Measurements from ENCODE around the gene GDF10.

Gene GDF10

DNA sequence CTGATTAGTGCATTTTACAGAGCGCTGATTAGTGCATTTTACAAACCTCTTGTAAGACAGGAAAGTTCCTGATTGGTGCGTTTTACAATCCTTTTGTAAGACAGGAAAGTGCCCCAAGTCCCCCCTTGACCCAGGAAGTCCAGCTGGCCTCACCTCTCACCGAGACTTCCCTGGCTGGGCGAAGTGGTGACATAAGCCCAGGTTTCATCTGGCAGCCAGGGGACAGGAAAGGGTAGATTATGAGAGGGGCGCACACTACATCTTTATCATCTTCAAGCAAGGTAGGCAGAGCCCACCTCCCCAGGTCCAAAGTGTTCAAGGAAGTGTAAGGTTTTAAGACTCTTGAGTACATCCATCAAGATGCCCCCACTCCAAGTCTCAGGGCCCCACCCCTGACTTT lies 5.5 kb upstream of the GDF10 start:
- DNase-seq (ENCODE audit: low read depth) = no peak

DNA sequence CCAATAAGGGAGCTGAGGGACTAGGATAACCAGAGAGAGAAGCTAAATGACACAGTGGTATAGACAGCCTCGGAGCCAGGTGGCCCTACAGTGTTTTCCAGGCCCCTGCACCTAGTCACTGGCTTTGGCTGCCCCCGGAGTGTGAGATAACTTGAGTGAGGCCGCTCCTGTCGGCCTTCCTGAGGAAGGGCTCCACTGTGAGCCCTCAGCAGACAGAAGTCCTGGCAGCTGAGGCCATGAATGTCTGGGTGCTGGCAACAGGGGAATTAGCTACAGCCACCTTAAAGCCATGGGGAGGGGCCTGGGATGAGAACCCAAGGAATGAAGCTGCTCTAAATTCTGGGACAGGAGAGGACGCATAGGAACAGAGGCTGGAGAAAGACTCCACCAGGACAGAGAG lies 4.6 kb upstream of the GDF10 start:
- DNase-seq (ENCODE audit: low read depth) = no peak

- no peak for DNase-seq (ENCODE audit: low read depth)
Observed at GRCh38 chr10:47296156-47296894, 3.7 kb upstream of the GDF10 start.

- DNase-seq (ENCODE audit: low read depth) = no peak
Observed at GRCh38 chr10:47296941-47297340, 3.1 kb upstream of the GDF10 start.

DNA sequence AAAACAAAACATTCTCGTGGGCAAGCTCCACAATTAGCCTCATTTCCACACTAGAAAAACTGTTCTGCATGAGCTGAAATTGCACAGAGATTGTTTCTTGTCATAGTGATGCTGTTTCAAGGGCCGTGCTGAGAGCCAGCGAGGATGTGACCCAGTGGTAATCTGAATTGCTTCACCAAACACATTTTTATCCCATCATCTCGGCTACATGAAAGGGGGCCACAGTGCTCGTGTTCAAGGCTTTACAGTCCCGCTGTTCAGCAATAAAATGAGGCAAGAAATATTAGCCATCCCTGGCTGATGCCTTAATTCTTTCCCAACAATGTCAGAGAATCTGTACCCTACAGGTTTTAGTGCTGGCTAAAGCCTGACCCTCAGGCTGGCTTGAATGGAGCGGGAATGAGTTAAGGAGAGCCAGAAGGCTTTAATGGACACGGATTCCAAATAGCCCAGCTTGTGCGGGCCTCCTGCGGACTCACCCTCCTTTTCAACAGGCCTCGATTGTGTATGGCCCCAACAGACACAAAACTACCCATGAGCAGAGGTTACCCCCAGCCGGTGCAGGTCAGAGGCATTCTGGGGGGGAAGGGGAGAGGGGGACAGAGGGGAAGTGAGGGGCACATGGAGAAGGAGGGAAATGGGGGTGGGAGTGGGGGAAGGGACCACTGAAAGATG lies 2.0 kb upstream of the GDF10 start:
- DNase-seq (ENCODE audit: low read depth) = no peak

DNA sequence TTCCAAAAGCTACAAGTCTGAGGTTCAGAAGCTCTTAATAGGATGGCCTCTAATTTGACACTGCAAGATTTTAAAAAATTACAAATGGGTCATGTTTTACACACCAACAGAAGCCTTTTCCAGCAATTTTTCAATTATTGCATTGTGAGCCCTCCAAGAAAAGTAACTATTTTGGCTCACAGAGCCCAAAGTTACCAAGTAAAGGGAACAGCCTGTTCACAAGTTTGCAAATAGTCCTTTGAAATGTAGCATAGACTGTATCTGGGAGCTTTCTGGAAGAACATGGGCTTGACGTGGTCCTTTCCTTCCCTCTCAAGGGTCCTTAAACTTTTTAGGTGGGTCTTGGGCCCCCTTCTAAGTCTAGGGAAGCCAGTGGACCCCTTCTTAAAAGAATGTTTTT lies 1.3 kb upstream of the GDF10 start:
- DNase-seq (ENCODE audit: low read depth) = no peak

GRCh38 chr10:47300429-47300931 lies 483 bp downstream of the GDF10 start:
- DNase-seq (ENCODE audit: low read depth) = no peak

DNA sequence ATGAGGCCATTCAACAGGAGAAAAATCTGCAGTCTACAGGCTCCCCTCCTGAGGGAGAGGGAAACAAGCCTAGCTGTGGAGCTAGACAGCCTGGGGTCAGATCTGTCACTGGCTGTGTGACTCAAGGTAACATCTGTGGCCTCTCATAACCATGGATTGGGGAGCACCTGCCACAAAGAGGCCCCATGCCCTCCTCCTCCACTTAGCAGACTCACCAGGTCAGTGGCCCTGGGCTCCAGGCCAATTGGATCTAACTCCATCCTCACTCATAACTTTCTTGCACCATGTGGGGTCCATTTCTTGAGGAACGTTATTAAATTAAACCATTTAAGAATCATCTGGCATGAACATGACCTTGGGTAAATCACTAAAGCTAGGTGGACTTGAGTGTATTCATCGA lies 1.8 kb downstream of the GDF10 start:
- DNase-seq (ENCODE audit: low read depth) = no peak

- DNase-seq (ENCODE audit: low read depth) = no peak
Observed at GRCh38 chr10:47303105-47303504, 3.1 kb downstream of the GDF10 start.

DNA sequence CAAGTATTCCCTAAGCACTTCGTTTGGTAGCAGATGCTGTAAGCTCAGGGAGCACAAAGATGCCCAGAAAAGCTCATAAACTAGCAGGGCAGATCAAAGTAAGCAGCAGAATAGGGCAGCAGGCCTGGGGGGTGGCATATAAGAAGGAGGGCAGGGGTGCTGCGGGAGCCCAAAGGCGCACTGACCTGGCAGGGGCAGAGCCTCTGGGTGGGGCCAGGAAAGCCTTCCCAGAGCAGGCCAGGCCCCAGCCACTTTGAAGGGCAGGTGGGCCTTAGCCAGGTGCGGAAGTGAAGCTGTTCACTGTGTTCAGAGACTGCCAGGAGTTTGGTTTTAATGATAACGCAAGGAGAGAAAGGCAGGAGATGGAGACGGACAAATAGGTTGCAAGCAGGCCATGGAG lies 3.9 kb downstream of the GDF10 start:
- no peak for DNase-seq (ENCODE audit: low read depth)

GRCh38 chr10:47305566-47305965 lies 5.6 kb downstream of the GDF10 start:
- no peak for DNase-seq (ENCODE audit: low read depth)

DNA sequence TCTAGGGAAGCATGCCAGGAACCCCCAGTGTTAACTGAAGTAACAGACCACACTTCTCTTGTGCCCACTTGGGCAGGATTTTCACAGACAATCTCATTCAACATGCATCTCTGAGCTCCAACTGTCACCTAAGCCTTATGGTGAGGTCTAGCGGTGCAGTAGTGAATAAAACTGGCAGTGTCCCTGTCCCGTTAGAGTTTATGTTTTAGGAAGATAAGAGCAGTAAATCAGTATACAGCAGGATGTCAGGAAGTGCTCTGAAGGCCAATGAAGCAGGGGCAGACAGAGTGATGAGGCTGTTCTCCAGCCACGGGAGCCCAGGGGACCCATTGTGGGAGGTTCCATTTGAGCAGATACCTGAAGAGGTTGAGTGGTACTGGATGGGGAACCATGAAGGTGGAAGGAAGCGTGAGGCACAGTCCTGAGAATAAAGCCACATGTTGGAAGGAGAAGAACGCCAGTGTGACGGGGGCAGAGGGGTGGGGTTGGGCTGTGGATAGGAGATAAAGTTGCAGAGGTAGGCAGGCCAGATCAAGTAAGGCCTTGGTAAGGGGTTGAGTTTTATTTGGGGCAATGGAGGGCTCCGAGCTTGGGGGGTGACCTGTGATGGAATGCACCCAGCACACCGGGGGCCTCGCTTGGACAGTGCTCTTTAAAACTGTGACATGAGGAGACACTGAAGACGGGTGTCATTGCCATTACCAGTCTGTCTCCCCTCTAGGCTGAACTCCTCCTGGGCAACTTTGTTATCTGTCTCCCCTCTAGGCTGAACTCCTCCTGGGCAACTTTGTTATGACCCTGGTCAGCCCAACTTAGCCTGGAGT lies 6.6 kb downstream of the GDF10 start:
- no peak for DNase-seq (ENCODE audit: low read depth)

- DNase-seq (ENCODE audit: low read depth) = no peak
Observed at GRCh38 chr10:47307381-47307780, 7.4 kb downstream of the GDF10 start.

- no peak for DNase-seq (ENCODE audit: low read depth)
Observed at GRCh38 chr10:47308775-47309174, 8.8 kb downstream of the GDF10 start.

GRCh38 chr10:47309408-47310089 lies 9.6 kb downstream of the GDF10 start:
- no peak for DNase-seq (ENCODE audit: low read depth)

DNA sequence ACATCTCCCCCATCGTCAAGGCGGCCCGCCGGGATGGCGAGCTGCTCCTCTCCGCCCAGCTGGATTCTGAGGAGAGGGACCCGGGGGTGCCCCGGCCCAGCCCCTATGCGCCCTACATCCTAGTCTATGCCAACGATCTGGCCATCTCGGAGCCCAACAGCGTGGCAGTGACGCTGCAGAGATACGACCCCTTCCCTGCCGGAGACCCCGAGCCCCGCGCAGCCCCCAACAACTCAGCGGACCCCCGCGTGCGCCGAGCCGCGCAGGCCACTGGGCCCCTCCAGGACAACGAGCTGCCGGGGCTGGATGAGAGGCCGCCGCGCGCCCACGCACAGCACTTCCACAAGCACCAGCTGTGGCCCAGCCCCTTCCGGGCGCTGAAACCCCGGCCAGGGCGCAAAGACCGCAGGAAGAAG lies 10.1 kb downstream of the GDF10 start:
- no peak for DNase-seq (ENCODE audit: low read depth)

- no peak for DNase-seq (ENCODE audit: low read depth)
Observed at GRCh38 chr10:47311193-47311931, 11.4 kb downstream of the GDF10 start.

- DNase-seq (ENCODE audit: low read depth) = peak; percentile 34
Observed at GRCh38 chr10:47311932-47312662, 12.1 kb downstream of the GDF10 start.

DNA sequence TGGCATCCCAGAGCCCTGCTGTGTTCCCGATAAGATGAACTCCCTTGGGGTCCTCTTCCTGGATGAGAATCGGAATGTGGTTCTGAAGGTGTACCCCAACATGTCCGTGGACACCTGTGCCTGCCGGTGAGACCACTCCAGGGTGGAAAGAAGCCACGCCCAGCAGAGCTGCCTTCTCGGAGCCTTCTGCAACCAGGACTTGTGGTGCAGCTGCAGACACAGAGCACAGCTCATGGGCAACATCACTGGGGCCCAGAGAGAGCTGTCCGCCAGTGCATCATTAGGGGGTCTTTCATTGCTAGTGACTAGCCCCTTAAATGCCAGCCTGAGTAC lies 12.6 kb downstream of the GDF10 start:
- DNase-seq (ENCODE audit: low read depth) = no peak

GRCh38 chr10:47314416-47314970 lies 14.5 kb downstream of the GDF10 start:
- no peak for DNase-seq (ENCODE audit: low read depth)

DNA sequence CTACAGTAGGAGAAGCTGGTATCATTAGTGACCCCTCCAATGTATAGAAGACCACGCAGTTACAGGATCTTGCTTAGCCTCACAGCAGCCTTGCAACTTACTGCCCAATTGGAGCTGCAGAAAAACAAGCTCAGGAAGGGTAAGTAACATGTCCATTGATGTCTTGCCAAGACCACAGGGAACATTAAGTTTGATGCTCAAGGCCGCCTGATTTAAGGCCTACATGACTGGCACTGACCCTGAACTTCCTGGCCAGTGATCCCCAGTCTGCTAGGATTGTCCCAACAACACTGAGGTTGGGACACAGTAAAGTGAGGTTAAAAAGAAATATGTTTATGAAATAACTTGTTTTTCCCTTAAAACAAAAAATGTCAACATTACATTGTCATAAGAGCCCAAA lies 15.4 kb downstream of the GDF10 start:
- no peak for DNase-seq (ENCODE audit: low read depth)
